Suprapubic skin (tissue), 3 donors: ENCODE measurements around the gene SCUBE1.

ENCODE experiments used
- CTCF ChIP-seq, 2 donors: fragments of 200-600 bp in 1 of 2; fragments of 450-650 bp in 1 of 2; sonication (generic) in 1 of 2; IDR thresholded peaks; one replicate each; pipeline ENCODE4 v1.5.1; 2016 to 2019; ENCODE audit warnings: antibody characterized with exemption in 2 of 2, mild to moderate bottlenecking in 1 of 2, moderate library complexity in 1 of 2
- POLR2A ChIP-seq, 2 donors: fragments of 450-650 bp; IDR thresholded peaks; one replicate each; pipeline ENCODE4 v1.6.1; 2017; ENCODE audit warnings: antibody characterized with exemption in 2 of 2, mild to moderate bottlenecking in 2 of 2, moderate library complexity in 2 of 2

GRCh38 chr22:43205261-43205691 is 137.9 kb downstream of the SCUBE1 start:
- TF ChIP-seq CTCF (IDR thresholded peaks at IDR 0.05) = no peak
- no peak for TF ChIP-seq POLR2A (IDR thresholded peaks at IDR 0.05)
